GM10847 (cell line): Measurements from ENCODE around the gene COL18A1.

Experiments
- POLR2A ChIP-seq: IDR thresholded peaks from 2 replicates; pipeline ENCODE4 v1.6.1; 2011; ENCODE audit not compliant: insufficient read length; ENCODE audit errors: extremely low read depth

Gene COL18A1

GRCh38 chr21:45441431-45442255, 36.7 kb downstream of the COL18A1 start:
- no peak for TF ChIP-seq POLR2A

- no peak for TF ChIP-seq POLR2A
Measured at GRCh38 chr21:45442276-45442675, 37.3 kb downstream of the COL18A1 start.

GRCh38 chr21:45443595-45444181, 38.7 kb downstream of the COL18A1 start:
- no peak for TF ChIP-seq POLR2A

- TF ChIP-seq POLR2A: no peak
Measured at GRCh38 chr21:45444385-45444784, 39.4 kb downstream of the COL18A1 start.

GRCh38 chr21:45445369-45445768, 40.4 kb downstream of the COL18A1 start:
- no peak for TF ChIP-seq POLR2A

GRCh38 chr21:45447821-45448220, 42.9 kb downstream of the COL18A1 start:
- TF ChIP-seq POLR2A: no peak

- no peak for TF ChIP-seq POLR2A
Measured at GRCh38 chr21:45448283-45448809, 43.4 kb downstream of the COL18A1 start.

GRCh38 chr21:45448810-45449657, 44.1 kb downstream of the COL18A1 start:
- no peak for TF ChIP-seq POLR2A

GRCh38 chr21:45449658-45450422, 44.9 kb downstream of the COL18A1 start:
- no peak for TF ChIP-seq POLR2A

- no peak for TF ChIP-seq POLR2A
Measured at GRCh38 chr21:45450423-45451090, 45.6 kb downstream of the COL18A1 start.

- TF ChIP-seq POLR2A: no peak
Measured at GRCh38 chr21:45451091-45451740, 46.3 kb downstream of the COL18A1 start.

GRCh38 chr21:45451771-45452182, 46.8 kb downstream of the COL18A1 start:
- no peak for TF ChIP-seq POLR2A

GRCh38 chr21:45452696-45453307, 47.8 kb downstream of the COL18A1 start:
- TF ChIP-seq POLR2A: no peak
